HG03175 (cell line): ENCODE results near the gene TMOD3.
A peak's percentile ranks its signal among the peaks of the same experiment; 100 is the strongest.

Experiments
- ATAC-seq: cut with Tn5 transposase; IDR thresholded peaks from one replicate; pipeline ENCODE4 v1.9.1; 2021; ENCODE audit warnings: mild to moderate bottlenecking, moderate library complexity; ENCODE audit not compliant: unreplicated experiment

TMOD3 gene

DNA sequence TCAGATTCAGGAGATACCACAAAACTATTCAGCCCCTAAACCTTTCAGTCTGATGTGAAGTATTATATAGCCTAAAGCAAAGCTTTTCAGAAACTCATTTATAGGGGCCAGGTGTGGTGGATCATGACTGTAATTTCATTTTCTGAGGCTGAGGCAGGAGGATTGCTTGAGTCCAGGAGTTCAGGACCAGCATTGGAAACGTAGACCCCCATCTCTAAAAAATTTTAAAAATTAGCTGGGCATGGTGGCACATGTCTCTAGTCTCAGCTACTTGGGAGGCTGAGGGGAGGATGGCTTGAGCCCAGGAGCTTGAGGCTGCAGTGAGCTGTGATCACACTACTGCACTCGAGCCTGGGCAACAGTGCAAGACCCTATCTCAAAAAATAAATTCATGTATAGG is 60.0 kb downstream of the TMOD3 start:
- ATAC-seq: no peak

DNA sequence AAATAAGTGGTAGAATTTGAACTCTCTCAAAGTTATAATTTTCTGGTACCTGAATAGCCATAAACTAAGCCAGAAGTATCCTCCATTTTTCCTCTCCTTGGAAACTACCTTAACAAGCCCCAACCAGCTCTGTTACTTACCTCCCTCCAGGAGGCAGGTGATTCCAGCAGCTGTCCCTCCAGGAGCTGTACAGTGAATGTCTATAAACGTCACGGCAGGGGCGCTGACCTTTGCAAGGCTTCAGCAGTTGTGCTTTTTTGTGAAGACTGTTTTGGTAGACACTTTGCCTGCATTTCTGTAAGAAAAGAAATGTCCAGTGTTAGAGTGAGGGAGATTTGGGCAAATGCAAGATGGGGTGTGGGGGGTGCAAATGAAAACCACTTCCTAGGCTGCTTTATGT is 75.0 kb downstream of the TMOD3 start:
- no peak for ATAC-seq

DNA sequence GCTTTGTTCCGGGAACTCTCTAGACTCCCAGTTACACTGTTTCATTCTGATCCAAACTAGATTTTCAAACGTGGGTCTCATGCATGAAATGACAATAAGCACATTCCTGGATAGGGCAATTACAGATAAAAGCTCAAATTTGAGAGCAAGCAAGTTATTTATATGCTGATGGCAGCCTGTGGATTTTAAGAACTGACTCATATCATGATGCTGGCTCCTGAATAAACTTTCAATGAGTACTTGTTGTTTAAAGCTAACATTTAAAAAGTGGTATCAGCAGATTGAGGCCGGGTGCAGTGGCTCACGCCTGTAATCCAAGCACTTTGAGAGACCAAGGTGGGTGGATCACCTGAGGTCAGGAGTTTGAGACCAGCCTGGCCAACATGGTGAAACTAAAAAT is 75.5 kb downstream of the TMOD3 start:
- no peak for ATAC-seq

DNA sequence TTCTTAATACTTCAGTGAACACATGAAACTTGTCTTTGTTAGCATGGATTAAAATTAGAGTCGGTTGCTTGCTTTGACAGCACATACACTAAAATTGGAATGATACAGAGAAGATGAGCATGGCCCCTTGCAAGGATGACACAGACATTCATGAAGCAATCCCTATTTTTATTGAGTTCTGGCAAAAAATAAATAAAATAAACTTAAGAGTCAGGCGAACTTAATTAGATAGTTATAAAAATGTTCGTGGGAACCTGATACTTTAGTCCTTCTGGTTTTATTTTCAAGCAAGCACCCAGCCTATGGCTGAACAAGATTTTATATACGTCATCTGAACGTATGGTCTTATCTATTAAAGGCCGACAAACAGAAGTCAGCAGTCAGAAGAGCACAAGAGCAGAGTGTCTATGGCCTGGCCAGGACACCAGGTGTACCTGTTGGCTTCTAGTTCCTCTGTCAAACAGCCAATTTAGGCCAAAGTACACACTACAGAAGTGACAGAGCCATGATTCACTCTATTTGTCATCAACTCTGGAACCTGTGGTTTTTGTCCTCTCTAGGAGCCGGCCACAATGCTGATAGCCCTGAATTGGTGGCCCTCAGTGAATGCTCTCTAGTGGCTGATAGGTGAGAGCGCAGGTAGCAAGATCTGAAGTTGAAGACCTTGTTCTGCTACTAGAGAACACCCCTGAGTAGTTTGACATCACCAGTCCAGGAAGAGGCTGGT is 77.8 kb downstream of the TMOD3 start:
- ATAC-seq: no peak

DNA sequence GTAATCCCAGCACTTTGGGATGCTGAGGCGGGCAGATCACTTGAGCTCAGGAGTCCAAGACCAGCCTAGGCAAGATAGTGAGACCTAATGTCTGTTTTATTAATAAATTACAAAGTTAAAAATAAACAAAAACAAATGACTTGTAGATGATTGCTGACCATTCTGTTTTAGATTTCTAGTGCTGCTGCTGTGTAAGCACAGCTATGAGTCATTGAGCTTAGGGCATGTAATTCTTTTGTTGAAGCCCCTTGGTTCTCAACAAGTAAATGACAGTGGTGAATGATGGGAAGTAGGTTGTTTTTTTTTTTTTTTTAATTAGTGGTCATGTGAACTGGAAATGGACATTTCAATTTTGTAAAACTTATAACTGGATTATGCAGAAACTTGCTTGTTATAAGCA is 78.9 kb downstream of the TMOD3 start:
- ATAC-seq: no peak

DNA sequence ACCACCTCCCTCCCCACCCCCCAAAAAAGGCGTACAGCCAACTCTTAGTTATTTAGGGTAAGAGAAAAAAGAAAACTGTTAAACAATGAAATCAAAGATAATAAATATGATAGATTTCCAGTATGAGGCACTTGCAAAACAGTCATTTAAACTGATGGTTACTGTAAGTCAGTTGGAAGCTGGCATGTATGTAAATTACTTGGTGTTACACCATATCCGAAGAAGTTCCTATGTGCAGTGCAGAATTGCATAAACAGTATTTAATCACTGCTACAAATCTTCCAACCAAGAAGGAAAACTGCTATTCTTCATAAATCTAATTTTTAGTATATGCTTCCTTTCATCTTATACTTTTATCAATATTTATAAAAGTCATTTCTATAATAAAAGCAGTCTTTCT is 80.1 kb downstream of the TMOD3 start:
- no peak for ATAC-seq

DNA sequence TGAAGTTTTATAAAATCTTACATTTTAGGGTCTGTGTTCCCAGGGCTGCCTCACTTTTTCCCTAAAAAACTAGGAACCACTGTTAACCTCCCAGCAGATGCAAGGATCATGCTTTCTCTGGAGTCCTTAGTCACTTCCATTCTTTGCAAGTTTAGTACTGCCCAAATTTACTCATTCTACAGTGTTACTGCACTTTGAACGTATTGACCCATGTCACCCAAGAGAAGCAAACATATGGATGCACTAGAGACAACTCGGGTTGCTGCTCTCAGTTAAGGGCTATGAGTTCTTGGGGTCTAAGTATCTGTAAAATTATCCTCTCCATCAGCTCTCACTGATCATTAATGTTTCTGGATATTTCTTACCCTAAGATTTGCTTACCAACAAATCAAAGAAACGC is 83.1 kb downstream of the TMOD3 start:
- no peak for ATAC-seq

DNA sequence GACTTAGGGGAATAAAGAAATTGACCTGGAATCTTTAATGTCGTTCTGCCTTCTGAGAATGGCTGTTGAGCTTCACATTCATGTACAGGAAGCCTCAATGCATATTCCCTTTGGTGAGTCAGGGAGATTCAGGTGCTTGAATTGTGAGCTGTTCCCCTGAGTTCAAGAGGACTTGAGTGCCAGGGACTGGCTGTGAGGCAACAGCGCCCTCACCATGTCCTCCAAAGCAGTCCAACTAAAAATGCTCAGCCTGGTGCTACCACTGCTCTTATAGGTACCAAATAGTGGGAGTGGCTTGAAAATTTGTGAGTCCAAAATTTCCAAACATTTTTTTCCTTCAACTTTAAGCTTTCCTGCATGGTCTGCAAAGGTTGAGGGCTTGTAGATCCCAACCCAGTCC is 88.0 kb downstream of the TMOD3 start:
- no peak for ATAC-seq

DNA sequence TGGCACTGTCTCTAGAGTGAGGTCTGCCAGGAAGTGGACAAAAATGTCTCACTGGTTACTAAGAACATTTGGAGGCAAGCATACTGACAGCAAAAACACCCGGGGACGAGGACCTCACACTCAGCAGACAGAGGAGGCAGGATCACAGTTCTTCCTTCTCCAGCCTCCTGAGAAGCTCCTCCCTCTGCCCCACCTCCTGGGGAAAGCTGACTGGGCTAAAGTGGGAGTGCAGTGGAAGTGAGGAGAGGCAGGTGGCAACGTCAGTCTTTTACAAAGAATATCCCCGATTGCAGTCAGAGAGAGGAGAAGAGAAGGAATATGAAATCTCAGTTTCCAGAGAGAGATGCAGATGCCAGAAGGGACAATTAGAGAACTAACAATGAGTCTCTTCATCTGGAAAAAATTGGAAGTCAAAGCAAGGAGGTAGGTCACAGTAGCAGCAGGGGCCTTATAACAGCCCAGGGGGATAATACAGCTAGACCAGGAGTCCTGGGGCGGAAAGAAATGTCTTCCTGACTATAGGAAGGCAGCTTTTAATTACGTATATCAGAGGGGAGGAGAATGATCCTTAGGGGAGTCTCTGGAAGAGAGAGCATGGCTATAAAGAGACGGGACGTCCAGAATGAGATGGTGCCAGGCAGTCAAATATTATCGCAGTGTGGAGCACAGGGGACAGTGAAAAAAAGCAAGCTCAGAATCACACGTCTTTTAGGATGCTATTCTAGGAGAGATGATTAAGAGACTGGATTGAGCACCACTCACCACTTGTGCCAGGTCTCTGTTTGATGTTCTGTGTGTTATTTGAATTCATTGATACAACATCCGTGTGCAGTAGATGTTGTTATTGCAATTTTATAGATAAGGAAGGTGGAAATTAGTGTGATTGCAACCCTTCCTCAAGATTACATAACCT is 95.0 kb downstream of the TMOD3 start:
- ATAC-seq: no peak

DNA sequence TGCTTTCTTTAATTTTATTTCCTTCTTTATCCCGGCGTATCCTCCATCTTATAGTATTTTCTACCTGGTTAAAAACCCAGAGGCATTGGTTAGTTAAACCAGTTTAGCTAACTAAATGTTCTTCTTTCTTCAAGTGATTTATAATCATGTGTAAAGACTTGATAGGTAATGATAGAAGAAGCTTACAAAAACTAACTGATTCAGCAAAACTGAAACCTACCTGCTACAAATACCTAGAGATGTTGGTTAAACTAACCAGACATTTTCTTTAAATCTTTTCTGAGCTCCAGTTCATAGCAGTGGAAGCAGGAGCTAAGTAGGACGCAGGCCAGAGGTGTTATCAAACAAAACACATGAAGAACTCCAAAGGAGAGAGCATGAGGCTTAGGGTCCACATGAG is 97.4 kb downstream of the TMOD3 start:
- no peak for ATAC-seq

DNA sequence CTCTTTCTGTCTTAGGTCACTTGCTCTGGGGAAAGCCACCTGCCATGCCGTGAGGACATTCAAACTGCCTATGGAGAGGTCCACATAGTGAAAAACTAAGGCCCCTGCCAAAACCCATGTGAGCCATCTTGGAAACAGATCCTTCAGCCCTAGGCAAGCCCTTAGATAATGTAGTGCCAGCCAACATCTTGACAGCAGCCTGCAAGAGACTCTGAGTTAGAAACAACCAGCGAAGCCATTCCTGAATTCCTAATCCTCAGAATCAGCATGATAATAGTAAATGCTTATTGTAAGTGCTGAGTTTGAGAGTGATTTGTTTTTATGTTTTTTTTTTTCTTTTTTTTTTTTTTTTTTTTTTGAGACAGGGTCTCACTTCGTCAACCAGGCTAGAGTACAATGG is 101.6 kb downstream of the TMOD3 start:
- ATAC-seq: no peak

DNA sequence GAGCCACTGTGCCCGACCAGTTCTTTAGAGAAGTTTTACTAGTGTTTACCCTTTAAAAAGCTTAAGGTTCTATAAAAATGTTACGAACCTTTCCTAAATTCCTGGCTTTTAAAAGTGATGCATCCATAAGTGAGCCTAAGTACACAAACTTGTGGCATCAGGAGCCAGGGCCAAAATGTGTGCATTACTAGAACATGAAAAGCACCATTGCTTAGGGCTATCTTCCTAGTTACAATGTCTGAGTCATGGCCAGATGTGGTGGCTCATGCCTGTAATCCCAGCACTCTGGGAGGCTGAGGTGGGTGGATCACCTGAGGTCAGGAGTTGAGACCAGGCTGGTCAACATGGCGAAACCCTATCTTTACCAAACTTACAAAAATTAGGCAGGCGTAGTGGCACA is 102.2 kb downstream of the TMOD3 start:
- no peak for ATAC-seq

DNA sequence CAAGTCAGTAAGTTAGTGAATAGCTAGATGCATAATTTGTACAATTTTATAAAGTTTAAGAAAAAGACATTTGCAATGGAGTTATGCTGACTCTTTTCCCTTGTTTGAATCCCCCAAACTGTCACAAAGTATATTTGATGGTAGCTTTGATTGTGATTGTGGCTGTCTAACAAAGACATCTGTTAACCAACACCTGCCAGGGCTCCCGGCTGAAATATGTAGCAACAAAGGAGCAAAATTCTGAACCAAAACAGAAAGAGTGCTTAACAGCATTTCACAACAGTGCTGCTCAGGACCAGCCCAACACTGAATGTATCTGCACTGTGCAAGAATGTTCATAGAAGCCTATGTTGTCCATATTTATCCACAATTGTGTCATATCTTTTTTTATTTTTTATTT is 102.7 kb downstream of the TMOD3 start:
- ATAC-seq: no peak

DNA sequence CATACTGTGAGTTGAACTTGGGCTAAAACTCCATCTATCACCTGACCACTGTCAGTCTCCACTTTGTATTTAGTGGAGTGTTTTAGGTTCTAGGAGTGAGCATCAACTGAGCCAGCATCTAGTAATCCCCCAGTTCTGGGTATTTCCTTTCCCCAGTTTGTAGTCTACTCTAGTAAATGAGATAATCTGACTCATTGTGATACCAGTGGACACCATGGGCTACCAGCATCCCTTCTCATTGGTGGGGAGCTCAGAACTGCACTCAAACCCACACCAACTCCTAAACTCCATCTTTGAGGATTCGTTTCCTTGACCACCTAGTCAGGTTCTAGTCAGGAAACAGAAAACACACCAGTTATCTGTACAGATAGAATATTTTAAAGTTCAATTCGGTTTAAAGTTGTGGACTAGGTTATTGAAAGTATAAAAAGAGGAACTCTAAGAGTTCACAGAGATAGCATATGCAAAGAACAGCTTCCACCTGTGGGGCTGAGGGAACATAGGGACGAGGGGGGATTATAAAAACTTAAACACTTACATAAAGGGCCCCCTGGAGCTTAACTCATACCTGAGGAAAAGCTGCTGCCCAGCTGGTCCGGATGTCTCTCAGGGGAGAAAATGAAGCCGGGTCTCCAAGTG is 106.1 kb downstream of the TMOD3 start:
- ATAC-seq: peak; percentile 94

DNA sequence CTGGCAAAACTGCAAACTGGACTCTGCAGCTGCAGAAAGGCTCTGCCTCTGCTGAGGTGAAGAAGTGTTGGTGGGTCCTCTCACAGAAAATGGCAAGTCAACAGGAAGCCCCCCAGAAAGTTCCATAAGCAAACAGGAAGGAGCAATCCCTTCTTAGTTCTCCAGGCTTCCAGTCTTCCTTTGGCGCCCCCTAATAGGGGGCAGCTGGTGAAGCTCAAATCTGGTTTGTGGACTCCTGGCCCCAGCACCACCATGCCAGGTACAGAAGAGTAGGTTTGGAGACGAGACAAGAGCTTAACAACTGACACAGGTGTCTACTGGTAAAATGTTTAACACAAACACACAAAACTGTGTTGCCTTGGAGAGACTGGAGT is 106.6 kb downstream of the TMOD3 start:
- ATAC-seq: no peak

DNA sequence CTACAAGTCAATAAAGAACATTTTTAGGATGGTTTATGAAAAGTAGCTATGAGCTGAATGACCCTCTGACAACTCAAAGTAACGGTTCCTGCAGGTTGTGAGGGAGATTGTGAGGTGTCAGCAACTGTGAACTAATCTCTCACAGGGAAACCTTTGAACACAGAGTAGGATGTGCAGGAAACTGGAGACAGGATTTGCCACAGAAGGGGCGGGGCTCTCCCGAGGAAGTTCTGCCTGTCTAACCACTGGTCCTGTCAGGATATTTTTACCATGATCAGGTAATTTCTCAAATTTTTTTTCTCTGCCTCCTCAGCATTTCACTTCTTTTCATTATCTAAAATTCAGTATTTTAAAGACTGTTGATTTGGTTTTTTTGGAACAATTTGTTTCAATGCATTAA is 108.8 kb downstream of the TMOD3 start:
- no peak for ATAC-seq

DNA sequence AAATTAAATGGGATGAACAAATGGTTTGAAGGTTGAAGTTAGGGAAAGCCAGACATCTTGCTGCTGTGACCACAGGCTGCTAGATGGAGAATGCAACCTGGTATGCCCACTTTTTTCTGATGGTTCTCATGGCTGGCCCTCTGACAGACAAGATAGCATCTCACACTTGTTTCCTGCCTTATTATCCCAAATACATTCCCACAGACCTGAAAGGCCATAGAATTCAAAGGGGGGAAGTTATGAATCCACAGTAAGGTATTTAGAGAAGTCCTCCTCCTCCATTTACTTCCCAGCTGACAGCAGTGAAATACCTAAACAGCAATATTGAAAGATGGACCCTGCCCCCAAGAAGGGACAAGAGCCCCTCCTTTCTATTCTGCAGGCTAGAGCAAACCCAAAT is 109.8 kb downstream of the TMOD3 start:
- ATAC-seq: no peak

DNA sequence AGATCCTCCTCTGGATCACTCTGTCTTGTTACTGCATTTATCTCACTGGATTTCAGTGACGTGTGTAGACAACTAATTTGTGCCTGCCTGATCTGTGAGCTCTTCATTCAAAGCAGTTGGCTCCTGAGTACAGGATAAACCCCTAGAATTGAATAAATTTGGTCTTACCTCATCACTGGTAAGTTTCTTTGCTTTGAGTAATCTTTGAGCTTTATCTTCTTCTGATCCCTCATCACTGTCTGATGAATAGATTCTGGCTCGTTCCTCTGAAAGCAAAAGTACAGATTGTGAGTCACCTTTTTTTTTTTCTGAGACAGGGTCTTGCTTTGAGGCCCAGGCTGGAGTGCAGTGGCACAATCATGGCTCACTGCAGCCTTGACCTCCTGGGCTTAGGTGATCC is 117.7 kb downstream of the TMOD3 start:
- no peak for ATAC-seq

DNA sequence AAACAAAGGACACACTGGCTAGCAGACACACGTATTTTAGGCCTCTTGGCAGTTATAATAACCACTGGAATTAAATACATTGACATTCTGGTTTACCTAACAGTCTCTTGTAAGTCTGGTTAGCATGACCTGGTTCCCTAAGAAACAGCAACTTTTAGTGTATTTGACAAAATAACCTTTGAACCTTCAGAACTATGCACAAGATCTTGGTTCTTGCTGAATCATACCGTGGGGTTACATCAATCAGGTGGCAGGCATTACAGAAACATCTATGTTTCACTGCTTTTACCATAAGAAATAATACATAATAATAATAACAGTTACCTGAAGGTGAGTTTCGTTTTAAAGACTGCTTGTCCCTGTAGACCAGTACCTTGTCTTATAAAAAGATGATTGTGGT is 123.4 kb downstream of the TMOD3 start:
- no peak for ATAC-seq

DNA sequence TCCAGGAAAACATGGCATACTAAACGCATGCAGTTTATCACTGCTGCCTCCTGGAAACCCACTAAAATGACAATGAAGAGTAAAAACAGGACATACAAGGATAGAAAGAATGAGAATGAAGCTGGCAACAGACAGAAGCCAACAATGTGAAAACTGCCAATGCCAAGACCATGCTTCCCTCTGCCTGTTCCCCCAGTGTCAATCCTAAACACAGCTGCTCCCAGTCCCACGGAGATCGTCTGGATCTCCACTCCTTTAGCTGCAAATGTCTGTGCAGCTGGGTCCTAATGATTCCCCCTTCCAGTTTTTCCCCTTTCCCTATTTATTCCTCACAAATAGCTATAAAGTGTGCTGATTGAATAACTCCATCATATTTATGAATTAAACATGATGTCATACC is 126.1 kb downstream of the TMOD3 start:
- ATAC-seq: no peak
